ENCODE data around the gene NAALADL2.
"Not testable (repeated sequence)": the region's sequence is repeated elsewhere in the genome, so short reads cannot be mapped to it uniquely, and the experiment has no call there.

NAALADL2 gene

GRCh38 chr3:175149675-175150074, 290.5 kb downstream of the NAALADL2 start:
- DNase-seq = no peak

- DNase-seq = no peak
These were observed 291.8 kb downstream of the NAALADL2 start for GRCh38 chr3:175150812-175151401.

GRCh38 chr3:175153595-175153994, 294.5 kb downstream of the NAALADL2 start:
- no peak for DNase-seq

- DNase-seq = no peak
These were observed 296.0 kb downstream of the NAALADL2 start for GRCh38 chr3:175155172-175155571.

GRCh38 chr3:175159202-175159601, 300.1 kb downstream of the NAALADL2 start:
- no peak for DNase-seq

GRCh38 chr3:175161291-175161690, 302.2 kb downstream of the NAALADL2 start:
- DNase-seq = no peak

GRCh38 chr3:175163686-175164085, 304.6 kb downstream of the NAALADL2 start:
- DNase-seq = no peak

GRCh38 chr3:175173117-175173516, 314.0 kb downstream of the NAALADL2 start:
- DNase-seq = not testable (repeated sequence)

GRCh38 chr3:175176556-175176955, 317.4 kb downstream of the NAALADL2 start:
- no peak for DNase-seq

GRCh38 chr3:175179055-175179454, 319.9 kb downstream of the NAALADL2 start:
- DNase-seq = no peak

GRCh38 chr3:175184392-175184791, 325.3 kb downstream of the NAALADL2 start:
- DNase-seq = no peak

- no peak for DNase-seq
These were observed 326.8 kb downstream of the NAALADL2 start for GRCh38 chr3:175185903-175186302.

GRCh38 chr3:175186511-175186910, 327.4 kb downstream of the NAALADL2 start:
- no peak for DNase-seq

- no peak for DNase-seq
These were observed 328.5 kb downstream of the NAALADL2 start for GRCh38 chr3:175187586-175187985.

- no peak for DNase-seq
These were observed 333.4 kb downstream of the NAALADL2 start for GRCh38 chr3:175192536-175192935.

GRCh38 chr3:175193815-175194518, 334.8 kb downstream of the NAALADL2 start:
- DNase-seq = no peak

- no peak for DNase-seq
These were observed 340.1 kb downstream of the NAALADL2 start for GRCh38 chr3:175198991-175199783.

- DNase-seq = no peak
These were observed 340.8 kb downstream of the NAALADL2 start for GRCh38 chr3:175199961-175200360.

GRCh38 chr3:175200391-175201095, 341.4 kb downstream of the NAALADL2 start:
- DNase-seq = no peak

GRCh38 chr3:175207361-175207760, 348.2 kb downstream of the NAALADL2 start:
- no peak for DNase-seq

- no peak for DNase-seq
These were observed 349.2 kb downstream of the NAALADL2 start for GRCh38 chr3:175208326-175208725.

GRCh38 chr3:175211466-175211865, 352.3 kb downstream of the NAALADL2 start:
- DNase-seq = no peak

- no peak for DNase-seq
These were observed 353.8 kb downstream of the NAALADL2 start for GRCh38 chr3:175212896-175213295.
